GM18867 (cell line): Measurements from ENCODE around the gene BTLA.
"Not testable (repeated sequence)": the region's sequence is repeated elsewhere in the genome, so short reads cannot be mapped to it uniquely, and the experiment has no call there.

Source experiments
- ATAC-seq: cut with Tn5 transposase; IDR thresholded peaks from one replicate; pipeline ENCODE4 v1.9.1; 2021; ENCODE audit warnings: mild to moderate bottlenecking, moderate library complexity; ENCODE audit not compliant: unreplicated experiment

Gene BTLA

DNA sequence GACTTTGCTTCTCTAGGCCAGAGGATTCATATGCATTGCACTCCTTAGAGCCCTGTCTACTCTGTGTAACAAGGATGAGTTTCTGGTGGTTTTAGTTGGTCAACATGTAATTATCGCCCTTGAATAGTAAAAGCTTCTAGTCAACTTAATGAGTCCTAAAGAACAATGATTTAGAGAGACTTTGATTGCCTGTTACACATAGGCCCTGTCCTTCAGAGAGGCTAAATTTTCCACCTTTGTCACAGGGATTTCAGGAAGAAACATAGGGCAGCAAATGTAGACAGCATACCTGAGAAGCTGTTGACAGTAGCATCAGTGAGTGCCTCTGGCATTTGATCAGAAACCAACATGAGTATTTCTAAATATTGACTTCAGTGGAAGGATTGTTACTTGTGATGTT lies 7.1 kb downstream of the BTLA start:
- ATAC-seq = no peak

DNA sequence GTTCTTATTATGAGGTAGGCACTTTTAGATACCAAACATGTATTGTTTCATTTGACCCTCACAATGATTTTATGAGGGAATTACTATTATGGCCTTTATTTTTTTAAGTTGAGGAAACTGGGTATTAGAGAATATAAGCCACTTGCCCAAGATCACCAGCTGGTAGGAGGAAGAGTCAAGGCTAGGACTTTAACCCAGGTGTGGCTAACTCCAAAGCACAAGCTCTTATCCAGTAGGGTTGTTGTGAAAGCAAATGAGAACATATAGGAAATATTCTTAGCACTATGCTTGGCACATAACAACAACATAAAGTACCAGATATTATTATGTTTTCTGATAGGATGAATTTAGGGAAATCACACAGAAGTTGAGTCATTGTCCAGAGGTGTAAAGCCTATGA lies 7.9 kb downstream of the BTLA start:
- no peak for ATAC-seq

DNA sequence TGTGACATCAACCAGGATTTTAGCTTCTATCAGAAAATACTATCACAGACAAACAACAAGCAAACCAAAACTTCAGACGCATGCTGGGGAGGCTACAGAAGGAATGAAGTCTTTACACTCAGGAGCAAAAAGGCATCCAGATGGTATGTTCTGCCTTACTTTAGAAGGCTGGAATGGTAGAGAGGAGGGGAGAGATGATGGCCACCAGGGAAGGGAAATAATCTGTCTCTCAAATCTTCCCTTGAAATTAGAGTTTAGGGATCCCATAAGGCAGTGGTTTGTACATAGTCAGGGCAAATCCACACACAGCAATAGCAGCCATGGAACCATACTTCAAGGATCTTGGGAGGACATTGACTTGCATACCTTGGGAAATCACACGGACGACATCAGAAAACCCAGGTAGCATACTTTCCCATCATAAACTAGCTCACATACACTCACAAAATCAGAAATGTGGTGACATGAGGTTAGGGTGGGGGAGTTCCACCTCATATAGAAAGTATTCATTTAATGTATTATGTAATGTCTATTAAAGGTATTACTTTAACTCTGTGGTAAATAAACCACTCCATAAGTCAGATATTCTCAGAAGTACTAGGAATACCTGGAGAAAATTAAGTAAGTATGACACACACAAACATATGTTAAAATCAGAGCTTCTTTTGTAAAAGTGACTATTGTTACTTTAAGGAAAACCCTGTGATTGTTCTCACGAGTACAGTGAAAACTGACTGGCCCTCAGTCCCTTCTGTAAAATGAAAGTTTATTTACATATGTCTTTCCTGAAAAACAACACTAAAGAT lies 9.4 kb downstream of the BTLA start:
- ATAC-seq = peak; percentile 52

DNA sequence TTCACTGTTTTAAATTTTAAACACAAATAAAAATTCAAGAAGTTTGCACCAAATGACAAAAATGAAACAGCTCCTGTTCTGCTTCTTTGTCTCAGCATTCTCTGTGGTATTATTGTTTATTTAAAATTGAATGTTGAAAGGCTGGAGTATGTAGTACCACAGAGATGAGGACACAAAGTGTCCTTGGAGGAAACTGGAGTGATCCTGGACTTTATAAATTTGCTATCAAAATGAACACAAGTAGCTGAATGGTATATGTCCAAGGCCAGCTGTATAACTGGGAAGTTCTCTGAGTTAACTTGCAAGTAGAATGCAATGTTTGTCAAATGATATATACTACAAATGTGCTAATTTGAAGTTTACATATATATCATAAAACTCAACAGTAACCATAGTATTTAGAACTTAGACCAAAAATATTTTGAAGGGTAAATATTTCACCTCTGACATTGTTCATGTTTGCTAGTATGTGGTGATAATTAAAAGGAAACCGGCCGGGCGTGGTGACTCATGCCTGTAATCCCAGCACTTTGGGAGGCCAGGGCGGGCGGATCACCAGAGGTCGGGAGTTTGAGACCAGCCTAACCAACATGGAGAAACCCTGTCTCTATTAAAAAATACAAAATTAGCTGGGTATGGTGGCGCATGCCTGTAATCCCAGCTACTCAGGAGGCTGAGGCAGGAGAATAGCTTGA lies 12.3 kb downstream of the BTLA start:
- ATAC-seq = no peak

DNA sequence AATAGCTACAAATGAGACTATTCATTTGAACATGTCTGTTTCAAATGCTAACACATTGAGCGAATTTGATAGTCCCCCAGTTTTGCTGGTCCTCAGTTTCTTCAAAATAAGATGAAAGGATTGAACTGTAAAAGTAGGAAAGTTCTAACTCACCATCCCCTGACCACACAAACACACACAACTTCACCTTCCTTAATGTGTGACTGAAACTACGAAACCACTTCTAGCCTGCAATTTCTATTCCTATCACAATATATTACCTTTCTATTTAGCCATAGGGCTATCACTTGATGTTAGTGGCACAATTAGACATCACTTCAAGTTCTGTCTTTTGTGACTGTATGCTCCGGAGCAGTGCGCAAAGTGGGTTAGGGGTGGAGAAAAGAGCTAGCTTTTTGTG lies 14.9 kb downstream of the BTLA start:
- ATAC-seq = no peak

DNA sequence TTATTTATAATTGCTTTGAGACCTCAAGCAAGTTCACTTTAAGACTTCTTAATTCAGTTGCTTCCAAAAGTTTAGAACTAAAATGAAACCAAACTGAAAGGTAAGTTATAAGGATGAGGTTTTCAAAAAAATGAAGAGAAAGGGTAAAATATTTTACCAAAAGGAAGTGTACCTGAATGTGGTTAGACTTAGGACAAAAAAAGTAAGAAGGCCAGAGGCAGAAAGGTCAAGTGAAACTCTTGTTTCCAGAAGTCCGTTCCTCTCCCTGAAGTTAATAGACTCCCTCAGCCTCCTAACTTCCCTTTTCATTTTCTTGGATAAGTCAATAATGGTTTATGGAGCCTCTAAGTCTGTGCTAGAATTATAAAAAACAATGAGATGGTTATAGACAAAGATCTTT lies 16.6 kb downstream of the BTLA start:
- peak; percentile 48 for ATAC-seq

DNA sequence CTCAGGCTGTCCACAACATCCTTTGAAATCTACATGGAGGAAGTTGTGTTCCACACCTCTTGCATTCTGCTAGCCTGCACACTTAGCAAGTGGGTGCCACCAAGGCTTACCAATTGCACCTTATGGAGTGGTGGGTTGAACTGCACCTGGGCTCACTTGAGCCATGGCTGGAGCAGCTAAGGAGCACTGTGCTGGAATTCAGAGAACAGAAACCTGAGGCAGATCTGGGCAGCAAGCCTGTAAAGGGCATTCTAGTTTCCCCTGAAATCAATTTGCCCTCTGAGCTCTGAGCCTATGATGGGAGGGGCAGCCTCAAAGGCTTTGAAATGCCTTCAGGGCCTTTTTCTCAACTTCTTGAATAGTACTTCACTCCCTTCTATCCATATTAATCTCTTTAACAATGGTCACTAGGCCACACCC lies 18.0 kb downstream of the BTLA start:
- no peak for ATAC-seq

DNA sequence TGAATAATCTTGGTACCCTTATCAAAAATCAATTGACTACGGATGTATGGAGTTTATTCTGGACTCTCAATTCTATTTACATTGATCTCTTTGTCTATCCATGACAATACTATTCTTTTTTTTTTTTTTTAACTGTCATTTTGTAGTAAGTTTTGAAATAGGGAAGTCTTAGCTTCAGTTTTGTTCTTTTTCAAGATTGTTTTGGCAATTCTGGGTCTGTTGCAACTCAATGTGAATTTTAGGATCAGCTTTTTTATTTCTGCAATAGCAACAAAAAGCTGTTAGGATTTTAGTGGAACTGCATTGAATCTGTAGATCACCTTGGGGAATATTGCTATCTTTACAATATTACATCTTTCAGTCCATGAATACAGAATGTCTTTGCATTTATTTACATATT lies 21.4 kb downstream of the BTLA start:
- ATAC-seq = no peak

DNA sequence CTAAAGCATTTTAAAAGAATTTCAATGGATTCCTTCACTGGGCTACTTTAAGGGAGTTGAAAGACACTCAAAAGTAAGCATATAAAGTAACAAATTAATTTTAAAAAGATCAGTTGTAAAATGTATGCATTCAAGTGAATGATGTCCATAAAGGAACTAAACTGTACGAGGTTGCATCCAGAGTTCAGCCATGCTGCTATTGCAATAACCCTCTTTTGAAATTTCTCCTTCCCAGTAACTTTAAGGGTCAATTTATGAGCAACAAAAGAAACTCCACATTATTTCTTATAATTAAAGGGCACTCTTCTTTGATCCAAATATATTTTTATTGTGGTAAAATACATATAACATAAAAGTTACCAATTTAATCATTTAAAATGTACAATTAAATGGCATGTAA lies 22.9 kb downstream of the BTLA start:
- ATAC-seq = no peak

DNA sequence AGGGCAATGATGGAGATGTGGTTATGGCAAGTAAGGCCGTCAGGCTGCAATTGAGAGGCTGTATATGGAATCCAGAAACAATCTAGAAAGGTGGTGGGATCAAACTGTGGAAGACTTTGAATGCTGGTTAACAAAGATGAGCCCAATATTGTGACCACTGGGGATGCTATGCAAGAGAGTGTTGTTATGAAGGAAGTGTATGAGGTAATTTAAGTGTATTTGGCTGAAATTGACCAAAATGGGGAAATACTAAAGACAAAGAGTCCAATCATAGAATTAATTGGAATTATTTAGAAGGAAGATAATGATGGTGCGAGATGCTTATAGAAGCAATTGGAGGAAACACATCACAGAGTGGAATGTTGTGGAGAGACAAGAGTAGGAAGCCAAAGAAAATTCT lies 24.5 kb downstream of the BTLA start:
- no peak for ATAC-seq

DNA sequence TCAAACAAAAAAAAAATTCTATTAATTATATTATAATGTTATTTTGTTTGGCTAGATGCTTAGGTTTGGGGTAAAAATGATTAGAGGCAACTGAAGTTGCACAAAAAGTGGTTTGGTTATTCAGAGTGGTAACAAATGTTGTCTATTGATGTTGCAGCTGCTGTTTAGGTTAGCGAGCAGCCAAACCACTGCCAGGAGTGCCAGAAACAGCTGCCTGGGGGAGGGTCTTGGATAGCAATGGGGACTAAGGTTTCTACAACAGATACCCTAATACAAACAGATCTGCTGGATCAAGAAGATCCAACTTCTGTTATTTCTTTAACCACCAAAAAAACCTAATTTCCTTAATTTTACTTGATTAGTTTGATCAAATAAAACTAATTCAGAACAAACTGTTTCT lies 26.6 kb downstream of the BTLA start:
- ATAC-seq = no peak

DNA sequence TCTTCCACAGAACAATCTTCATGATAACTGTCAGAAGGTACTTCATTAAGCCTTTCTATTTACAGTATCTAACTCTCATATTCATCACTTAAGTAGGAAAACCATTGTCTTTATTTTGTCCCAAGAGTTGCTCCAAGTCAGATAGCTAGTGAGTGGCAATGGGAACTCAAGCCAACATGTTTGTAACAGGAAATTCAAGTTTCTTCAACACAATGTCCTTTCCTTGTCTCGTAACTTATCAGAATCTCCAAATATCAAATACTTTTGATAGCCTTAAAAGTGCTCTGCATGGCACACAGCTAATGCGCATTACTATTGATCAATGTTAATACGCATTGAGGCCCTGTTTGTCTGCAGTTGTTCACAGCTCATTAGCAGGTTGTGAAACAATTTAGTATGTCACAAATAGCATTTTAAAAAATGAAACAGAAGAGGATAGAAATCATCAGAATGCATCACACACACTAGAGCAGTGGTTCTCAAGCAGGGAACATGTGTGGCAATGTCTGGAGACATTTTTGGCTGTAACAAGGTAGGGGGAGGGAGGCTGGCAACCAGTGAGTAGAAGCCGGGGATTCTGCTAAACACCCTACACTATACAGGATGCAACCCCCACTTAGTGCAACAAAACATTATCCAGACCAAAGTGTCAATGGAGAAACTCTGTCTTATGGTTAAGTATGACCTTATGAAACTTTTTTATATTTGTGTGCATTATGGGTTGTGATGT lies 27.5 kb downstream of the BTLA start:
- no peak for ATAC-seq

DNA sequence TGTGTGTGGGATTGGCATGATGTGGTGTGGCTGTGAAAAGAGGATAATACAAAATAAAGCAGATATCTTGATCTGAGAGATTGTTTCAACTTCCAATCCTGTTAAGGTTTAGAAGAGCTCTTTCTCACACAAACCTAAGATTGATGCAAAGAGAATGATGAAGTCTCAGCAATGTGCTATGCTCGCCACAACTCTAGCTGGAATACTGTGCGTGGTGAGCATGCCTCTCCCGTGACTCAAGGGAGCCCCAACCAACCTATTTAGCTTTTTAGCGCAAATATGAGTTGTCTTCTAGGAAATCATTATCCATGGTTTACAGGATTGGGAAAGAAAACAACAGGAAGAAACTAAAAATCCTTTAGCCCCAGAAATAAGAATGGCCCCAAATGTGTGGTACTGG lies 28.5 kb downstream of the BTLA start:
- ATAC-seq = no peak

DNA sequence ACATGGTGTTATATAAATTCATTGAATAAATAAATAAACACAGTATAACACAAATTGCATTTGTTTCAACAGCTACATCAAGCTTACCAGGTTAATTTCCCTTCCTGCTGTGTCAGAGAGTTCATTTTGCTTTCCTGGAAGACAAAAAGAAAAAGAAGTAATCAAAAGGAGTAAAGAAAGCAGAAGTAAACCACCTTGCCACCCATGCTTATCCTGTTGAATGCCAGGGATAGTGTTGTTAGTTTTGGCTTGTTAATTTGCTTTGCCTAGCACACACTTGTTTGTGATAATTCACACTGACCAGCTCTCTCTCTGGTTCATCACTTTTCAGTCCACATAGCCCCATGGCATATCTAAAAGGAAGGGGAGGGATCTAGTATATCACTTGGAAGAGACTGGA lies 29.6 kb downstream of the BTLA start:
- ATAC-seq = no peak

DNA sequence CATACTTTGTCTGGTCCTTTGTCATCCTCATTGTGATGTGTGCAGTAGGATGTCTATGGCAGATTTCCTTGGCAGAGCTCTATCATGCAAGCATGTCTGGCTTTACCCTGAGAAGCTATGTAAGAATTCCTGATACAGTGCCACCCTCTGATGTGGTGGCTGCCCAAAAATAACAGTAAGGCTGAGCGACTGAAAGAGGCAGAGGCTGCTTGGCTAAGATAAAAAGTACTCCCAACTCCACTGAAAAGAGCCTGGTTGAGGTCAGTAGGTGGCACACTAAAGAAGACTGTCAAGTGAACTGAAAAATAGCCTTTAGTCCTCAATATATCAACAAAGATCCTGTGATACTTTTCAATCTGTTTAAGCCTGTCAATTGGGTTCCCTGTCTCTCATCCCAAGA lies 31.7 kb downstream of the BTLA start:
- ATAC-seq = no peak

DNA sequence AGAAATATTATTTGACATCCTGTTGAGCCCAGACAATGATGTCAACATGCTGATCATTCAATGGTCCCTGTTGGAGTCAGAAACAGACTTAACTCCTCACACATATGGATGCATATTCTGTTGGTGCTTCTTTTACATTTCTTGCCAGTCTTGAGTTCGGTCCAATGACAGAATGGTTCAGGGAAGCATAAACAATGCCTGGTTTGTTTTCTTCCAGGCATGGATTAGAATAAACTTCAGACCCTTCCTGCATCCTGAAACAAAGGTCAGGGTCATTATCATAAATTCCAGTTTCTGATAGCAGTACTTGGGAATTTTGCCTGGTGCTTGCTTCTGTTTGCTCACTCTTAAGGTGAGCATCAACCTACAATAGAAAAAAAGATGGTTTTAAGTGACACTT lies 33.3 kb downstream of the BTLA start:
- no peak for ATAC-seq

DNA sequence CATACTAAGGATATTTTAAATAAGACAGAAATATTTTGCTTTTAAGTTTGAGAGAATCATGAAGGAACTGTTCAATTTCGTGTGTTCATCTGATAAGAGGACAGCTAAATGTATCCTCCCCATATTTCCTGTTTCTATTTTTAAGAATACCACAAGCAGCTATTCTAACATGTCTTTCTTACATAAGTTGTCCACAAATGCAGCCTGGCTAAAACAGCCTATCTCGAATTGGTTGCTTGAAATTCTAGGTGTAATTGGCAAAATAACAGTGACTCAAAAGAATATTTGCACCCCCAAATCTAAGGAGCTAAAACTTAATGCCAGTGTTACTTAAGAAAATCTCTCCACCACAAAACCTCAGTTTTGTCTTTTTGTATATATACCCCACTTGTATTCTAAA lies 35.0 kb downstream of the BTLA start:
- peak; percentile 51 for ATAC-seq

DNA sequence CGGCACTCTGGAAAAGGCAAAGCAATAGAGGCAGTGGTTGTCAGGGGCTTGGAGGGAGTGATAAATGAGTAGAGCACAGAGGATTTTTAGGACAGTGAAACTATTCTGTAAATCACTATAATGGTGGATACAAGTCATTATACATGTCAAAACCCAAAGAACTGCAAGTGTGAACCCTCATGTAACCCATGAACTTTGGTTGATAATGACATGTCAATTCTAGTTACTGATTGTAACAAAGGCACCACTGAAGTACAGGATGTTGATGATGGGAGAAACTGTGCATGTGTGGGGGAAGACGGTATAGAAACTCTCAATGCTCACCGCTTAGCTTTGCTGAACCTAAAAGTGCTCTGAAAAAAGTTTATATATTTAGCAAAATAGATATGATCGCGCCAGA lies 36.0 kb downstream of the BTLA start:
- ATAC-seq = no peak

DNA sequence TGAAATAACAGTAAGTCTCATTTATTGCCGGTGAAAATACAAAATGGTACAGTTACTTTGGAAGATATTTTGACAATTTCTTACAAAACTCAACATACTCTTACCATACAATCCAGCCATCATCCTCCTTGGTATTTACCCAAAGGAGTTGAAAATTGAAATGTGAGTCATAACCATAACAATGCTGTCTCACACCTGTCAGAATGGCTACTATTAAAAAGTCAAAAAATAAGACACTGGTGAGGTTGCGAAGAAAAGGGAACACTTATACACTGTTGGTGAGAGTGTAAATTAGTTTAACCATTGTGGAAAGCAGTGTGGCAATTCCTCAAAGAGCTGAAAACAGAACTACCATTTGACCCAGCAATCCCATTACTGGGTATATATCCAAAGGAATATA lies 37.5 kb downstream of the BTLA start:
- not testable (repeated sequence) for ATAC-seq

DNA sequence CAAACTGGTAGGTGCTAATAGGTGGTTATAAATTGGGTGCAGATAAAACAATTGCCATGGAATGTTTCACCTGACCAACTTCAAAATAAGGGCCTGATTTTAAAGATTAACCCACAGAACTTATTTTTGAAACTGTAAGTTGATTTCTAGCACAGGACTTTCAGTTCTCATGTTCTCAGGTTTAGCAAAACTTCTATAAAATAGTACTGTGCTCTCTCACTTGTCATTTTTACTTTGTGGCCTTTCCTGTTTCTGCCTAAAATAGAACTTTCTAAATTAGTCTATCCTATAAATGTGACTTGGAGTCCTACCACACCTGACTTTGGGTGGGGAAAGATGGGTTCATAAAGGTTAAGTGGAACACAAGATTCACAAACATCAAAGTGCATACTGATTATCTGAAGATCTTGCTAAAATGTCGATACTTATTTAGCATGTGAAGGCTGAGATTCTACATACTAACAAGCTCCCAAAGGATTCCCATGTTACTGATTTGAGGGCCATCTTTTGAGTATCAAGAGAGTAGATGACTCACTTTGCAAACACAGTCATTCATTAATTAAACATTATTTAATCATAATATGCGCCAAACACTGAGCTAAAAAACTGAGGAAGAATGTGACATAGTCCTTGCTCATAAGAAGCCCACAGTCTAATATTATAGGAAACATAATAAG lies 38.6 kb downstream of the BTLA start:
- peak; percentile 47 for ATAC-seq

DNA sequence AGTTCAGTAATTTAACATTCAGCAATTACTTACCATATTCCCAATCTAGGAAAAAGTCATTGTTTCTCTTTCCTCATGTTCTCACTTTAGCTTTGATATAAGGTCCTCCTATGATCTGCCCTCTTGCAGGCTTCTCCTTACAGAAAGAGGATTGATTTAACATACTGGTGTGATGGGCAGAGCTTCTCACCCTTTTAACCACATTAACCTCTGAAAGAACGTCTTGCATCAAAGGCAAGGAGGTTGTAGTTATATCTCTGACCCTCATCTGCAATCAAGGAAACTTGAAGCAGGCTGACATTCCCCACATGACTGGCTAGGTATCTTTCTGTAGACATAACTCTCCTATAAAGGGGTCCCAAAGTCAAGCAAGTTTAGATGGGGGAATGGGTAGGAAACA lies 39.5 kb downstream of the BTLA start:
- ATAC-seq = peak; percentile 47
